GM12873 (cell line): ENCODE data around the gene FHOD3.

Experiments
- CTCF ChIP-seq: IDR thresholded peaks from 2 replicates; pipeline ENCODE4 v1.5.1; 2012; ENCODE audit warnings: low read depth, mild to moderate bottlenecking, moderate library complexity, low read length, control low read depth; ENCODE audit not compliant: insufficient read depth; ENCODE audit errors: missing control alignments

FHOD3 gene

GRCh38 chr18:36529747-36530146 lies 232.2 kb downstream of the FHOD3 start:
- no peak for TF ChIP-seq CTCF

GRCh38 chr18:36530676-36531405 lies 233.3 kb downstream of the FHOD3 start:
- no peak for TF ChIP-seq CTCF

- no peak for TF ChIP-seq CTCF
Observed at GRCh38 chr18:36531636-36532035, 234.1 kb downstream of the FHOD3 start.

GRCh38 chr18:36532394-36532793 lies 234.9 kb downstream of the FHOD3 start:
- TF ChIP-seq CTCF: no peak

GRCh38 chr18:36532815-36533214 lies 235.3 kb downstream of the FHOD3 start:
- TF ChIP-seq CTCF: no peak

- TF ChIP-seq CTCF: no peak
Observed at GRCh38 chr18:36533446-36534153, 236.1 kb downstream of the FHOD3 start.

- TF ChIP-seq CTCF: no peak
Observed at GRCh38 chr18:36534154-36534688, 236.7 kb downstream of the FHOD3 start.
